Peyer's patch (tissue), 4 donors: ENCODE results near the gene EPAS1. TPM values are rescaled to one million over a fixed set of nuclear protein-coding genes. Genes with fewer than 3 reads are reported as not detected.

ENCODE experiments used
- DNase-seq, 3 donors: peaks; one replicate each; pipeline ENCODE4 v3.0.0-alpha.2; 2017 to 2019
- H3K27ac ChIP-seq, 4 donors: fragments of 200-600 bp; sonication (generic); one replicate each; pipeline ENCODE4 v1.5.1; 2016 to 2019
- H3K27me3 ChIP-seq, 2 donors: fragments of 200-600 bp; sonication (generic); one replicate each; pipeline ENCODE4 v1.5.1; 2019
- H3K36me3 ChIP-seq, 3 donors: fragments of 200-600 bp; sonication (generic); one replicate each; pipeline ENCODE4 v1.5.1; 2016 to 2019
- H3K4me1 ChIP-seq, 4 donors: fragments of 200-600 bp; sonication (generic); one replicate each; pipeline ENCODE4 v1.5.1; 2016 to 2019
- H3K4me3 ChIP-seq, 4 donors: fragments of 200-600 bp; sonication (generic); 1 replicate in 3 of 4; 2 replicates in 1 of 4; pipeline ENCODE4 v1.5.1; 2016 to 2019; ENCODE audit warnings: mild to moderate bottlenecking in 1 of 4
- H3K9me3 ChIP-seq, 4 donors: fragments of 200-600 bp; sonication (generic); one replicate each; pipeline ENCODE4 v1.5.1; 2016 to 2019; ENCODE audit warnings: mild to moderate bottlenecking in 1 of 4
- POLR2A ChIP-seq, 2 donors: fragments of 450-650 bp; IDR thresholded peaks; one replicate each; pipeline ENCODE4 v1.5.1; 2017; ENCODE audit warnings: antibody characterized with exemption in 2 of 2, mild to moderate bottlenecking in 2 of 2, moderate library complexity in 2 of 2
- total RNA-seq, 4 donors: library from RNA; depleted of rRNA; stranded (reverse); fragments of >200 nt; gene quantifications; one replicate each; pipeline ENCODE4 v1.1.0, GENCODE V29; 2016
- TF ChIP-seq, protein P1 (sequence below), 6 experiments: fragments of 450-650 bp in 4 of 6; fragments of 200-600 bp in 2 of 6; sonication (generic) in 1 of 6; IDR thresholded peaks; one replicate each; pipeline ENCODE4 v1.5.1; 2017 to 2019; ENCODE audit warnings: antibody characterized with exemption in 6 of 6, mild to moderate bottlenecking in 3 of 6, moderate library complexity in 1 of 6

The EPAS1 gene
- 100 to 1,000 TPM; 114 to 240 (median 196) TPM for total RNA-seq

DNA sequence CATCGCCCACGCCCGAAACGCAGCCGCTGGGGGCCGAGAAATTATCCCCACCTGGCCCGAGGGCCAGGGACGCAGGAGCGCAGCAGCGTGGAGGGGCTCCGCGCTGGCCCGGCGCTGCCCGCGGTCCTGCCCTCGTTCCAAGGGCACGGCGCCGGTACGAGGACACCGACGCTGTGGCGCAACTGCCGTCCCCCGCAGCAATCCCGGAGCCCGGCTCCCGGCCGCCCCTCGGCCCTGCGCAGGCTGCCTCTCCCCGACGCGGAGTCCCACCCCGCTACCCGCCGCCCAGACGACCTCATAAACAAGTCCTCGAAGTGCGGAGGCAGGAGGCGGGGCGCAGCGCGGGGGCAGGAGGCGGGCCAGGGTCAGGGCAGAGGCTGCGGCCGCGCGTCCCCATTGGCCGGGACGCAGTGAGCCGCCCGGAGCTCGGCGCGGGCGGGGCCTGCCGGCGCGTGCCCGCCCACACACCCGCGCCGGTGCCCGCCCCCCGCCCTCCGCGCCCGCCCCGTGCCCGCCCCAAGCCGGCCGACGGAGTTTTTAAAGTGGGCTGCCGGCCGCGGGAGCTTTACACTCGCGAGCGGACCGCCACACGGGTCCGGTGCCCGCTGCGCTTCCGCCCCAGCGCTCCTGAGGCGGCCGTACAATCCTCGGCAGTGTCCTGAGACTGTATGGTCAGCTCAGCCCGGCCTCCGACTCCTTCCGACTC, at the start of gene EPAS1:
Gene EPAS1, plus strand, starts transcription at position 568 of the 706 bp plus-strand sequence. CDS start 505 bp downstream, outside the sequence.
- no peaks in the 10 kb centered on the region for H3K27me3 ChIP-seq
- TF ChIP-seq, protein P1, sequence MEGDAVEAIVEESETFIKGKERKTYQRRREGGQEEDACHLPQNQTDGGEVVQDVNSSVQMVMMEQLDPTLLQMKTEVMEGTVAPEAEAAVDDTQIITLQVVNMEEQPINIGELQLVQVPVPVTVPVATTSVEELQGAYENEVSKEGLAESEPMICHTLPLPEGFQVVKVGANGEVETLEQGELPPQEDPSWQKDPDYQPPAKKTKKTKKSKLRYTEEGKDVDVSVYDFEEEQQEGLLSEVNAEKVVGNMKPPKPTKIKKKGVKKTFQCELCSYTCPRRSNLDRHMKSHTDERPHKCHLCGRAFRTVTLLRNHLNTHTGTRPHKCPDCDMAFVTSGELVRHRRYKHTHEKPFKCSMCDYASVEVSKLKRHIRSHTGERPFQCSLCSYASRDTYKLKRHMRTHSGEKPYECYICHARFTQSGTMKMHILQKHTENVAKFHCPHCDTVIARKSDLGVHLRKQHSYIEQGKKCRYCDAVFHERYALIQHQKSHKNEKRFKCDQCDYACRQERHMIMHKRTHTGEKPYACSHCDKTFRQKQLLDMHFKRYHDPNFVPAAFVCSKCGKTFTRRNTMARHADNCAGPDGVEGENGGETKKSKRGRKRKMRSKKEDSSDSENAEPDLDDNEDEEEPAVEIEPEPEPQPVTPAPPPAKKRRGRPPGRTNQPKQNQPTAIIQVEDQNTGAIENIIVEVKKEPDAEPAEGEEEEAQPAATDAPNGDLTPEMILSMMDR (IDR thresholded peaks at IDR 0.05) = peak in 1 of 6 experiments; percentile 1
- peak; percentile 32 to 72 for TF ChIP-seq POLR2A (IDR thresholded peaks at IDR 0.05)
- H3K9me3 ChIP-seq = peaks cover 0 to 7% (median 0%) of the 10 kb centered on the region in 4 donors
- H3K4me1 ChIP-seq = peaks cover 0 to 18% (median 8%) of the 10 kb centered on the region in 4 donors
- H3K4me3 ChIP-seq = peak within 1 kb of the TSS; percentile 60 to 73 (median 70)
- H3K27ac ChIP-seq = peak within 1 kb of the TSS; percentile 77 to 94 (median 89)
- H3K36me3 ChIP-seq = no peaks in the 10 kb centered on the region
- DNase-seq = peak; percentile 82 to 97 (median 95)

DNA sequence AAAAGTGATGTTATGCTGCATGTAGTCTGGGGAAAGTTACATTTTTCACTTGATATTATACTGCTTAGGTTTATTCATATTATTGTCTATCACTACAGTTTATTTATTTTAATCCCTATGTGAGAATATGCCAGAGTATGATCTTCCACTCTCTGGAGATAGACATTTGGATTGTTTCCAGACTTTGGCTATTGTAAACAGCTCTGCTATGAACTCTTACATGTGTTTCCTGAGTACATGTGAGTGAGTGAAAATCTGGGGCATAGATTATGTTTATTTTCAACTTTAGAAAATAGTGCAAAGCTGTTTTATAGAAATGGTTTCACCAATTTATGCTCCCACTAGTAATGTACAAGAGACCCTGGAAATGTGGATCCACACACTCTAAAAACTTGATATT, 49.0 kb upstream of the EPAS1 start:
- Histone ChIP-seq H3K27me3 (no peaks in the 10 kb centered on the region), H3K9me3 (no peaks in the 10 kb centered on the region), H3K4me3 (no peak overlapping the region), H3K4me1 (no peaks in the 10 kb centered on the region), H3K27ac (no peak overlapping the region), H3K36me3 (no peaks in the 10 kb centered on the region)
- no peak for DNase-seq
- TF ChIP-seq, protein P1 (IDR thresholded peaks at IDR 0.05) = no peak
- no peak for TF ChIP-seq POLR2A (IDR thresholded peaks at IDR 0.05)

DNA sequence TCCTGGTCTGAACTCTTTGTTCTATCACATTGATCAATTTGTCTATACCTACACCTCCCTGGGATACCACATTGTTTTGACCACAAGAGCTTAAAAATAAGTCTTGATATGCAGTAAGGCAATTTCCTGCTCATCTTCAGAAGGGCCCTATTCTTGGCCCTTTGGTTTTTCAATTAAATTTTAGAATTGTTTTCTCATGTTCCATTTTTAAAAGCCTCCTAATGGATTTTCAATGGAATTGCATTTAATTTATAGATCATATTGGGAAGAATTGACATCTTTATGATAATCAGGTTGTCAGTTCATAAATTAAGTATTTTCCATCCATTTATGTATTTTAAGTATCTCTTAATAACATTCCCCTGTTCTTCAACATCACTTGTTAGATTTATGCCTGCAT, 47.6 kb upstream of the EPAS1 start:
- H3K27ac ChIP-seq = no peak overlapping the region
- no peak for DNase-seq
- no peak overlapping the region for H3K4me3 ChIP-seq
- no peaks in the 10 kb centered on the region for H3K9me3 ChIP-seq
- no peaks in the 10 kb centered on the region for H3K36me3 ChIP-seq
- H3K4me1 ChIP-seq = no peaks in the 10 kb centered on the region
- TF ChIP-seq, protein P1 (IDR thresholded peaks at IDR 0.05) = no peak
- TF ChIP-seq POLR2A (IDR thresholded peaks at IDR 0.05) = no peak
- H3K27me3 ChIP-seq = no peaks in the 10 kb centered on the region

DNA sequence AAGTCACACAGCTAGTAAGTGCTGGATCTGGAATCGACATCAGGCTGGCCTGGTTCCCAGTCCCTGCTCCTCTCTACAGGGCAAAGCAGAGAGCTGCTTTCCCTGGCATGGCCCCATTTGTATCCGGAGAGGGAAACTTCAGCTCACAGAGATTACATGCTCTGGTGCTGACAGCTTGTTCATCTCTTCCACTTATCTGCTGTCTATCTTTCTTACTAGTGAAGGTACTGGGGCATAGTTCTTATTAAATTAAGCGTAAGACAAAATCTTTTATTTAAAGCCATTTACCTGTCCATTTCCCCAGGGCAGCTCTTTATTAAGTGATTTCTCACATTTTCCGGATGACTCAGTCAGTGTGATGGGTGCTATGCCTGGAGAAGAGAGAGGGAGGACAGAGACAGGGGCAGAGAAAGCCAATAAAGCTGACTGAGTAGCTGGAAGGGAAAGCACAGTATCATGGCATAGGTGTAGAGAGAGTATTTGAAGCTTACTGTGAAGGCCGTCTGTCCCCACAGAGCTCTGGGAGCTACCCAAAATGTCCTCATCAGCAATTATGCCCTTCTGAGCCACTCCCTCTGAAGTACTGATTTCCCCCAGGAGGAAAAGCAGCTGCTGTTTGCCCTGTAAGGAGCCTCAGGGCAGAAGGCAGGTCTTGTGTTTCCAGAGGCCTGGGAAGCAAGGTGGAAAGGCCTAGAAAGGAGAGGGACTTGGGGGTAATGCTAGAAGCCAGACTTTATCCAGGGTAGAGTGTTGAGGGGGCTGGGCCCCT, 44.1 kb upstream of the EPAS1 start:
- DNase-seq = no peak
- TF ChIP-seq POLR2A (IDR thresholded peaks at IDR 0.05) = no peak
- TF ChIP-seq, protein P1 (IDR thresholded peaks at IDR 0.05) = no peak
- Histone ChIP-seq H3K9me3 (no peaks in the 10 kb centered on the region), H3K4me3 (no peak overlapping the region), H3K4me1 (no peaks in the 10 kb centered on the region), H3K27me3 (no peaks in the 10 kb centered on the region), H3K36me3 (no peaks in the 10 kb centered on the region), H3K27ac (no peak overlapping the region)

DNA sequence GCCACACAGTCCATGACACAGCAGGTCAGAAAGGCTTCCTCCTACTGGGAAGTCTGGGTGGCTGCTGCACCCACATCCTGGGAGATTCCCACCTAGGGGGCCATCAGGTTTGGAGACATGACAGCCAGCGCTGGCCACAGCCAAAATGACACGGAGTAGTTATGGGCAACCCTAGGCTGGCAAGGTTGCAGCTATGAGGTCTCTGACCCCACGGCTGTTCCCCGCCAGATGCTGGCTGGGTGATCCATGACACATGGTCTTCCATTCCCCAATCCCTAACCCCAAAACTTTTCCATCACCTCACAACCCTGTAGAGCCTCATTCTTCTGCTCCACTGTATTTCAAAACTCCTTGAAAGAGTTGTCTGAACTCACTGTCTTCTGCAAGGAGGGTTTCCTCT, 42.7 kb upstream of the EPAS1 start:
- Histone ChIP-seq H3K4me1 (peaks cover 0 to 2% (median 0%) of the 10 kb centered on the region in 4 donors), H3K27ac (no peak overlapping the region), H3K36me3 (no peaks in the 10 kb centered on the region), H3K4me3 (no peak overlapping the region), H3K27me3 (no peaks in the 10 kb centered on the region), H3K9me3 (no peaks in the 10 kb centered on the region)
- TF ChIP-seq POLR2A (IDR thresholded peaks at IDR 0.05) = no peak
- TF ChIP-seq, protein P1 (IDR thresholded peaks at IDR 0.05) = no peak
- DNase-seq = no peak
